MM.1S (cell line): ENCODE data around the gene IL22RA2.
A peak's percentile ranks its signal among the peaks of the same experiment; 100 is the strongest.

Source experiments
- DNase-seq: peaks from one replicate; pipeline ENCODE4 v3.0.0-alpha.2; 2015
- H2AFZ ChIP-seq: fragments of 300-600 bp; sonication (generic); 2 replicates; pipeline ENCODE4 v1.6.0; 2016; ENCODE audit warnings: antibody characterized with exemption, low read length
- H3F3A ChIP-seq: fragments of 300-600 bp; sonication (generic); 2 replicates; pipeline ENCODE4 v1.6.1; 2016; ENCODE audit warnings: mild to moderate bottlenecking, antibody characterized with exemption, low read length, moderate library complexity, mixed read lengths; ENCODE audit not compliant: insufficient read depth
- H3K27ac ChIP-seq: fragments of 300-600 bp; sonication (generic); 2 replicates; pipeline ENCODE4 v1.5.1; 2016; ENCODE audit warnings: mild to moderate bottlenecking, low read length
- H3K27me3 ChIP-seq: fragments of 300-600 bp; sonication (generic); replicated peaks from 2 replicates; pipeline ENCODE4 v1.6.0; 2016; ENCODE audit warnings: low read length; ENCODE audit not compliant: insufficient read depth
- H3K36me3 ChIP-seq: fragments of 300-600 bp; sonication (generic); replicated peaks from 2 replicates; pipeline ENCODE4 v1.6.1; 2016; ENCODE audit warnings: mild to moderate bottlenecking, low read length, mixed read lengths; ENCODE audit not compliant: insufficient read depth
- H3K4me1 ChIP-seq: fragments of 300-600 bp; sonication (generic); 2 replicates; pipeline ENCODE4 v1.6.1; 2016; ENCODE audit warnings: low read length, mixed read lengths
- H3K4me2 ChIP-seq: fragments of 300-600 bp; sonication (generic); 2 replicates; pipeline ENCODE4 v1.6.0; 2016; ENCODE audit warnings: low read depth, low read length
- H3K4me3 ChIP-seq: fragments of 300-600 bp; sonication (generic); 2 replicates; pipeline ENCODE4 v1.5.1; 2016; ENCODE audit warnings: low read length, mixed read lengths
- H3K79me2 ChIP-seq: fragments of 300-600 bp; sonication (generic); 2 replicates; pipeline ENCODE4 v1.6.1; 2016; ENCODE audit warnings: mixed run types, low read length, mixed read lengths
- H3K9ac ChIP-seq: fragments of 300-600 bp; sonication (generic); 2 replicates; pipeline ENCODE4 v1.6.1; 2016; ENCODE audit warnings: low read length, mixed read lengths
- H3K9me2 ChIP-seq: fragments of 300-600 bp; sonication (generic); replicated peaks from 2 replicates; pipeline ENCODE4 v1.6.1; 2016; ENCODE audit warnings: mild to moderate bottlenecking, low read length, mixed read lengths; ENCODE audit not compliant: insufficient read depth
- H3K9me3 ChIP-seq: fragments of 300-600 bp; sonication (generic); replicated peaks from 2 replicates; pipeline ENCODE4 v1.6.1; 2016; ENCODE audit warnings: mild to moderate bottlenecking, low read length, mixed read lengths; ENCODE audit not compliant: insufficient read depth
- H4K20me1 ChIP-seq: fragments of 300-600 bp; sonication (generic); 2 replicates; pipeline ENCODE4 v1.6.1; 2016; ENCODE audit warnings: mild to moderate bottlenecking, low read length, moderate library complexity, mixed read lengths; ENCODE audit not compliant: insufficient read depth
- EZH2 ChIP-seq: fragments of 300-600 bp; sonication (generic); optimal IDR thresholded peaks from 2 replicates; pipeline ENCODE3; 2017; ENCODE audit warnings: low read depth, mild to moderate bottlenecking, antibody characterized with exemption, low read length, mixed read lengths
- EZH2phosphoT487 ChIP-seq: fragments of 300-600 bp; sonication (generic); IDR thresholded peaks from 2 replicates; pipeline ENCODE4 v1.6.1; 2018; ENCODE audit warnings: antibody characterized with exemption, low read length
- TF ChIP-seq, protein P1 (sequence below): fragments of 300-600 bp; sonication (generic); IDR thresholded peaks from 2 replicates; pipeline ENCODE4 v1.5.1; 2016; ENCODE audit warnings: antibody characterized with exemption, low read length, mixed read lengths

The IL22RA2 gene

DNA sequence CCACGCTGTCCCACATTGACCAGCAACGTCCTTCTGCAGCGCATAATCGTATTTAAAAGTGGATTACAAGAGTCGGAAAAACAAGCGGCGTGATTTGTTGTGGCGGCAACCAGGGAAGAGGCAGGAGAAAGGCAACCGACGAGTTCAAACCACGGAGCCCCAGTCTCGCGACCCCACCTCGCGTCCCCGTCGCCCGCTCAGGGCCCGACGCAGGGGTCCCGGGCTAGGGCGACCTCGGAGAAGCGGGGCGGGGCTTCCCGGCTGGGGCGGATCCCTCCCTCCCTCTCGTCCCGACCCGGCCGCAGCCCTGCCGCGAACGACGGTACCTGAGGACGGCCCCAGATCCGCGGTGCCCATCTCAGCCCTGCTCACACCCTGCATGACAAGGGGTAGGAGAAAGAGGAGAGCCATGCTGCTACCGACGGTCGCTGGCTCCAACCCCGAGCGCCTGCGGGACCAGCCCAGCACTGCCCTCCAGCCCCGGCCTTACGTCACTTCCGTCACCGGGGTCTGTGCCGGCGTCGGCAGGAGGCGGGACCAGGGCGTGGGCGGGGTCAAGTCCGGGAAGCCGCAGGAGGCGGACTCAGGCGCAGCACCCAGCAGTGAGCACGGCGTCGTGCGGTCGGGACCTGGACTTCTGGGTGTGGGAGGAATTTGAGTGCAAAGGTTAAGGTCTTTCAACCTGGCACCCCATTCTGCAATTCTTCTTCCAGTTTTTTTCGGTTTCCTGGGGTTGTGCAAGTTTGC lies 45.6 kb upstream of the IL22RA2 start, which contains the start of gene IFNGR1:
Gene IFNGR1, minus strand, starts transcription at position 469 of the 747 bp plus-strand sequence. Its CDS starts 58 bp downstream, at position 411.
- DNase-seq = peak; percentile 92
- Histone ChIP-seq H2AFZ (peak within 1 kb of the TSS; percentile 75), H4K20me1 (no peaks in the 10 kb centered on the region), H3K4me1 (peaks cover 12% of the 10 kb centered on the region), H3K4me3 (peak within 1 kb of the TSS; percentile 86), H3K9me2 (no peaks in the 10 kb centered on the region), H3K27ac (peak within 1 kb of the TSS; percentile 60; the same call in 1 of the 2 replicates), H3K36me3 (no peaks in the 10 kb centered on the region), H3K9me3 (no peaks in the 10 kb centered on the region), H3K79me2 (peaks cover 30% of the 10 kb centered on the region), H3F3A (peaks cover 4% of the 10 kb centered on the region; the same call in 1 of the 2 replicates), H3K27me3 (0 out of 2 replicates have a peak, but pooled peaks cover 3% of the 10 kb centered on the region), H3K4me2 (peak within 1 kb of the TSS; percentile 86), H3K9ac (peak within 1 kb of the TSS; percentile 85)
- TF ChIP-seq EZH2 = no peak
- TF ChIP-seq, protein P1, sequence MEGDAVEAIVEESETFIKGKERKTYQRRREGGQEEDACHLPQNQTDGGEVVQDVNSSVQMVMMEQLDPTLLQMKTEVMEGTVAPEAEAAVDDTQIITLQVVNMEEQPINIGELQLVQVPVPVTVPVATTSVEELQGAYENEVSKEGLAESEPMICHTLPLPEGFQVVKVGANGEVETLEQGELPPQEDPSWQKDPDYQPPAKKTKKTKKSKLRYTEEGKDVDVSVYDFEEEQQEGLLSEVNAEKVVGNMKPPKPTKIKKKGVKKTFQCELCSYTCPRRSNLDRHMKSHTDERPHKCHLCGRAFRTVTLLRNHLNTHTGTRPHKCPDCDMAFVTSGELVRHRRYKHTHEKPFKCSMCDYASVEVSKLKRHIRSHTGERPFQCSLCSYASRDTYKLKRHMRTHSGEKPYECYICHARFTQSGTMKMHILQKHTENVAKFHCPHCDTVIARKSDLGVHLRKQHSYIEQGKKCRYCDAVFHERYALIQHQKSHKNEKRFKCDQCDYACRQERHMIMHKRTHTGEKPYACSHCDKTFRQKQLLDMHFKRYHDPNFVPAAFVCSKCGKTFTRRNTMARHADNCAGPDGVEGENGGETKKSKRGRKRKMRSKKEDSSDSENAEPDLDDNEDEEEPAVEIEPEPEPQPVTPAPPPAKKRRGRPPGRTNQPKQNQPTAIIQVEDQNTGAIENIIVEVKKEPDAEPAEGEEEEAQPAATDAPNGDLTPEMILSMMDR = no peak
- TF ChIP-seq EZH2phosphoT487 = no peak

DNA sequence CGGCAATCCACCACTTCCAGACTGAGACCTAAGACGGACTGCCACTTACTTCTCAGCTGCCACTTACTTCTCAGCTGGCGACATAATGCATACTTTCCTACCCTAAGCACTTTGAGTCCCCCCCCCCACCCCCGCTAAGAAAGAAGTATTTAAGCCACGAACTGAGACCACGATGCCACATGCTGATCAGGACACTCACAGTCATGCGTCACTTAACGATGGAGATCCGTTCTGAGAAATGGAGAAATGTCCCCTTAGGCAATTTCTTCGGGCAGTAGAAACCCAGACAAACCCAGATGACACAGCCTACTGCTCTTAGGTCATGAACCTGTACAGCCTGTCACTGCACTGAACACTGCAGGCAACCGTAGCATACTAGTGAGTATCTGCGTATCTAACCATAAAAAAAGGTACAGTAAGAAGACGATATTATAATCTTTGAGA lies 45.1 kb upstream of the IL22RA2 start:
- peaks cover 4% of the 10 kb centered on the region; the same call in 1 of the 2 replicates for H3F3A ChIP-seq
- H3K36me3 ChIP-seq = no peaks in the 10 kb centered on the region
- peaks cover 12% of the 10 kb centered on the region for H3K4me1 ChIP-seq
- no peak for TF ChIP-seq EZH2
- TF ChIP-seq, protein P1 = no peak
- TF ChIP-seq EZH2phosphoT487 = no peak
- H3K4me2 ChIP-seq = peak overlapping the region; percentile 86
- peak overlapping the region; percentile 75 for H2AFZ ChIP-seq
- H3K4me3 ChIP-seq = peak overlapping the region; percentile 86
- H3K27me3 ChIP-seq = 0 out of 2 replicates have a peak, but pooled peaks cover 3% of the 10 kb centered on the region
- H3K27ac ChIP-seq = peak overlapping the region; percentile 60; the same call in 1 of the 2 replicates
- no peaks in the 10 kb centered on the region for H3K9me3 ChIP-seq
- H4K20me1 ChIP-seq = no peaks in the 10 kb centered on the region
- peaks cover 36% of the 10 kb centered on the region for H3K79me2 ChIP-seq
- H3K9me2 ChIP-seq = no peaks in the 10 kb centered on the region
- peak overlapping the region; percentile 85 for H3K9ac ChIP-seq
- peak; percentile 51 for DNase-seq

DNA sequence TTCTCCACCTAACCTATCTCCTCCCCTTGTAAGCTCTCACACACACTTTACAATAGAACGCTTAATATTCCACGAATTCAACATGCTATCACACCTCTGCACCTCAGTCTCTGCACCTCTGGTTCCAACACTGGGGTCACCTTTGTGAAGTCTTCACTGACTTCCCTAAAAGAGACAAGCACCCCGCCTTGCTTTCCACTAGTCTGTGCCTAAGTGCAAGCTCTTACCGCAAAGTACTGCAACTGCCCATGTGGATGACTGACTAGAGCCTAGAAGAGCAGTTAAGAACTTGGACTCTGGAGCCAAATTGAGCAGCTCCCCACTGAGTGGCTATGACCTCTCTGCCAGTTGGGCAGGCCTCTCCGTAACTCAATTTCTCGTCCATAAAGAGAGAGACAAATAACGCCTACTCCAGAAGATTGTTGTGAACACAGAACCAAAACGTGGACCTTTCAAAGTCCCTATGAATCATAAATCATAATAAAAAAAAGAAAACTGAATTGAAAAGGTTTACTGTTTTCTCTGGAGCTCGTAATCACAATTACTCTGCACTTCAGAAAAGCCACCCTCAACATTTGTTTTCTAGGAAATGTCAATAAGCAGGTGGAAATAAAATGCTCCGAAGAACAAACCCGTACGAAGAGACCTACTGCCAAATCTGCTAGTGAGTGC lies 44.5 kb upstream of the IL22RA2 start:
- no peak overlapping the region for H3K27ac ChIP-seq
- TF ChIP-seq EZH2phosphoT487 (no peak), EZH2 (no peak)
- TF ChIP-seq, protein P1 = no peak
- H3K4me2 ChIP-seq = peak overlapping the region; percentile 86
- H4K20me1 ChIP-seq = no peaks in the 10 kb centered on the region
- peak overlapping the region; percentile 75 for H2AFZ ChIP-seq
- DNase-seq = no peak
- no peaks in the 10 kb centered on the region for H3K36me3 ChIP-seq
- no peaks in the 10 kb centered on the region for H3K9me2 ChIP-seq
- 0 out of 2 replicates have a peak, but pooled peaks cover 3% of the 10 kb centered on the region for H3K27me3 ChIP-seq
- H3K79me2 ChIP-seq = peaks cover 40% of the 10 kb centered on the region
- no peaks in the 10 kb centered on the region for H3K9me3 ChIP-seq
- H3K9ac ChIP-seq = peak overlapping the region; percentile 85; the same call in 1 of the 2 replicates
- peaks cover 12% of the 10 kb centered on the region for H3K4me1 ChIP-seq
- H3F3A ChIP-seq = peaks cover 4% of the 10 kb centered on the region; the same call in 1 of the 2 replicates
- H3K4me3 ChIP-seq = peak overlapping the region; percentile 86
